HG02798 (cell line): ENCODE data around the gene LTBP1.

Experiments used
- ATAC-seq: cut with Tn5 transposase; IDR thresholded peaks from one replicate; pipeline ENCODE4 v1.9.1; 2021; ENCODE audit warnings: mild to moderate bottlenecking; ENCODE audit not compliant: unreplicated experiment, poor library complexity

Gene LTBP1

GRCh38 chr2:32930436-32930835, 16.3 kb upstream of the LTBP1 start:
- no peak for ATAC-seq

- ATAC-seq, result no peak
These were observed 15.2 kb upstream of the LTBP1 start for GRCh38 chr2:32931519-32931918.

- no peak for ATAC-seq
These were observed 14.6 kb upstream of the LTBP1 start for GRCh38 chr2:32931945-32932709.

- no peak for ATAC-seq
These were observed 13.7 kb upstream of the LTBP1 start for GRCh38 chr2:32932825-32933755.

- no peak for ATAC-seq
These were observed 13.0 kb upstream of the LTBP1 start for GRCh38 chr2:32933756-32934095.

GRCh38 chr2:32937602-32938448, 8.9 kb upstream of the LTBP1 start:
- no peak for ATAC-seq

GRCh38 chr2:32938934-32939333, 7.8 kb upstream of the LTBP1 start:
- ATAC-seq, result no peak

GRCh38 chr2:32940316-32940997, 6.3 kb upstream of the LTBP1 start:
- no peak for ATAC-seq

- no peak for ATAC-seq
These were observed 4.6 kb upstream of the LTBP1 start for GRCh38 chr2:32941944-32942690.

- ATAC-seq, result no peak
These were observed 3.8 kb upstream of the LTBP1 start for GRCh38 chr2:32942793-32943485.

- no peak for ATAC-seq
These were observed 1.5 kb upstream of the LTBP1 start for GRCh38 chr2:32945286-32945685.

- peak; percentile 27 for ATAC-seq
These were observed 327 bp downstream of the LTBP1 start for GRCh38 chr2:32947076-32947483.

GRCh38 chr2:32947484-32948143, 861 bp downstream of the LTBP1 start:
- ATAC-seq, result peak; percentile 20

- no peak for ATAC-seq
These were observed 1.5 kb downstream of the LTBP1 start for GRCh38 chr2:32948266-32948665.

GRCh38 chr2:32949260-32949659, 2.5 kb downstream of the LTBP1 start:
- no peak for ATAC-seq

GRCh38 chr2:32951672-32952071, 4.9 kb downstream of the LTBP1 start:
- ATAC-seq, result no peak

- no peak for ATAC-seq
These were observed 6.2 kb downstream of the LTBP1 start for GRCh38 chr2:32952761-32953476.

- ATAC-seq, result no peak
These were observed 7.5 kb downstream of the LTBP1 start for GRCh38 chr2:32954206-32954605.
